ENCODE data around the gene DHX30.

Gene DHX30

GRCh38 chr3:47849186-47849698 is 46.3 kb downstream of the DHX30 start:
- Histone ChIP-seq H3K27ac (ENCODE audit: low read length) (no peak overlapping the region), H3K27me3 (ENCODE audit: insufficient read depth, low read length) (no peaks in the 10 kb centered on the region), H3K36me3 (ENCODE audit: insufficient read depth, low read depth, low read length) (peaks cover 87% of the 10 kb centered on the region), H3K9ac (ENCODE audit: low read depth, low read length) (no peak overlapping the region), H3K9me3 (ENCODE audit: insufficient read depth, low read depth, low read length) (no peaks in the 10 kb centered on the region), H3K4me1 (ENCODE audit: insufficient read depth, low read length) (no peaks in the 10 kb centered on the region), H3K4me3 (ENCODE audit: low read length) (no peak overlapping the region)

- Histone ChIP-seq H3K36me3 (ENCODE audit: insufficient read depth, low read depth, low read length) (peaks cover 83% of the 10 kb centered on the region), H3K4me1 (ENCODE audit: insufficient read depth, low read length) (no peaks in the 10 kb centered on the region), H3K9me3 (ENCODE audit: insufficient read depth, low read depth, low read length) (no peaks in the 10 kb centered on the region), H3K4me3 (ENCODE audit: low read length) (no peak overlapping the region), H3K27me3 (ENCODE audit: insufficient read depth, low read length) (no peaks in the 10 kb centered on the region), H3K27ac (ENCODE audit: low read length) (no peak overlapping the region), H3K9ac (ENCODE audit: low read depth, low read length) (no peak overlapping the region)
Measured at GRCh38 chr3:47849699-47850563, 47.0 kb downstream of the DHX30 start.

GRCh38 chr3:47850564-47851410 is 47.8 kb downstream of the DHX30 start:
- H3K4me3 ChIP-seq (ENCODE audit: low read length) = no peak overlapping the region
- H3K27me3 ChIP-seq (ENCODE audit: insufficient read depth, low read length) = no peaks in the 10 kb centered on the region
- no peak overlapping the region for H3K9ac ChIP-seq (ENCODE audit: low read depth, low read length)
- peaks cover 83% of the 10 kb centered on the region for H3K36me3 ChIP-seq (ENCODE audit: insufficient read depth, low read depth, low read length)
- H3K9me3 ChIP-seq (ENCODE audit: insufficient read depth, low read depth, low read length) = no peaks in the 10 kb centered on the region
- H3K27ac ChIP-seq (ENCODE audit: low read length) = no peak overlapping the region
- H3K4me1 ChIP-seq (ENCODE audit: insufficient read depth, low read length) = no peaks in the 10 kb centered on the region

DNA sequence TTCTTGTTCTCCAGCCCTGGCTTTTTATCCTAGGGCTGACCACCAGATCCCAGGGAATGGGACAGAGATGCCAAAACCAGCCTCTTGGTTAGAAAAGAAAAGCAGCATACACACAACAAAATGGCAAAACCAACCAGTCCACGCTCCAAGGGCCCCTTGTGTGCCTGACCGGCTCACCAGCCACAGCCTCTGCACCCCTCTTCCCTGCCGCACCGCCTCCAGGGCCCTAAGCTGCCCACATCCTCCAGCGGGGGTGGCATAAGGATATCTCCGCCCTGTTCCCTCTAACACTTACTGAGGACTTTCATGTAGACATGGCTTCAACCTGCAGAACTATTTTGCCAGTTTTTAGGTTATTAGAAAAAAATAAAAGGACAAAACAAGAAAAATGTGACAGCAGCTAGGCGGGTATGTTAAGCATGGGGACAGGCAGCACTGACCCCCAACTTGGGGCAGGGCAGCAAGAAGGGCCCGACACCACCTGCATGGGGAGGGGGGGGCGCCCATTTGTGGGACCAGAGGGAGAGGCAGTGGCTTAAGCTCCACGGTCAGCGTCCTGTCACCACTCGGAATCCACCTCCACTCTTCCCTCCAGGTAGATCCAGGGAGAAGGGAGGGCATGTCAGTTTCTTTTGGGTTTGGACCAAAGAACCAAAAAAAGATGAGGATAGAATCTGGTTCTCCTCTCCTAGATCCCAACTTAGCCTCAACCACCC is 49.1 kb downstream of the DHX30 start:
- no peaks in the 10 kb centered on the region for H3K27me3 ChIP-seq (ENCODE audit: insufficient read depth, low read length)
- H3K36me3 ChIP-seq (ENCODE audit: insufficient read depth, low read depth, low read length) = peaks cover 83% of the 10 kb centered on the region
- H3K27ac ChIP-seq (ENCODE audit: low read length) = no peak overlapping the region
- H3K4me3 ChIP-seq (ENCODE audit: low read length) = no peak overlapping the region
- H3K4me1 ChIP-seq (ENCODE audit: insufficient read depth, low read length) = no peaks in the 10 kb centered on the region
- no peak overlapping the region for H3K9ac ChIP-seq (ENCODE audit: low read depth, low read length)
- no peaks in the 10 kb centered on the region for H3K9me3 ChIP-seq (ENCODE audit: insufficient read depth, low read depth, low read length)

DNA sequence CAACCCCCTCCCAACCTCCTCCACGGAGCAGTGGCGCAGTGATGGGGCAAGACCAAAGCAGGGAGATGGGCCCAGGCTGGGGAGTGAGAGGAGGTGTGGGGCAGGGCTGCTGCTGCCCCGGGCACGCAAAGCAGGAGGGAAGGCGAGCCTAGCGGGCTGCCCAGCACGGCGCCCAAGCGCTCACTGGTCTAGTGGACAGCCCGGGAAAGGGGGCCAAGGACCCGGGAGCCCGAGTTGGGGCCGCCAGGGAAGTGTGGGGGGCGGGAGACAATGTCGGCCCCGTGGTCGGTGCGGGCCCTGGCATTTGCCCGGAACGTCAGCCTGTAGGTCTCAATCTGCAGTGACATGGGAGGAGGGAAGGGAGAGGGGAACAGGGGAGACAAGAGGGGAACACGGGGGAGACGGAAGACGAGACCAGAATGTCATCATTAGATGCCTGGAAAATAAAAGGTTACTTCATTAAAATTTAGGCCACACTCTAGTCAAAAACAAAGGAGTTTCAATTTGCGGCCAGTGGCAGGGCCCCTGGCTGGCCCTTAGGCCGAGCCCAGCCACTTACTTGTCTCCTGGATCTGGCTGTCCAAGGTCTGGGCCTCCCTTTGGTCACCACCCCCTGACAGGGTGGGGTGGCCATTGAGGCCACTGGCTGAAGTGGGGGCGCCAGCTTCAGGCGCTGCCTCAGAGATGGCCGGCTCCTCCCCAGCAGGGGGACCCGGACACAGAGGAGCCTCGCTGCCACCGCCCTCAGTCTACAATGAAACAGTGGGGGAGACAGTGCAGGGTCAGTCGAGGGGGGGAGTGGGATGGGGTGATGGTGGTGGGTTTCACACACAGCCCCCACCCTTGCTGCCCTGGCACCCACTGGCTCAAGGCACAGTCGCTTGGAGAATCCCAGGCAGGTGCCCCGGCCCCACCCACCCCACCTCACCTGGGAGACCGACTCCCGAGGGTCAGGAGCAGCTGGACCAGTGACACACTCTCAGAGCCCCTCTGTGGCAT is 50.0 kb downstream of the DHX30 start:
- no peaks in the 10 kb centered on the region for H3K4me1 ChIP-seq (ENCODE audit: insufficient read depth, low read length)
- no peak overlapping the region for H3K4me3 ChIP-seq (ENCODE audit: low read length)
- H3K27ac ChIP-seq (ENCODE audit: low read length) = no peak overlapping the region
- H3K9me3 ChIP-seq (ENCODE audit: insufficient read depth, low read depth, low read length) = no peaks in the 10 kb centered on the region
- peaks cover 80% of the 10 kb centered on the region for H3K36me3 ChIP-seq (ENCODE audit: insufficient read depth, low read depth, low read length)
- no peak overlapping the region for H3K9ac ChIP-seq (ENCODE audit: low read depth, low read length)
- no peaks in the 10 kb centered on the region for H3K27me3 ChIP-seq (ENCODE audit: insufficient read depth, low read length)

DNA sequence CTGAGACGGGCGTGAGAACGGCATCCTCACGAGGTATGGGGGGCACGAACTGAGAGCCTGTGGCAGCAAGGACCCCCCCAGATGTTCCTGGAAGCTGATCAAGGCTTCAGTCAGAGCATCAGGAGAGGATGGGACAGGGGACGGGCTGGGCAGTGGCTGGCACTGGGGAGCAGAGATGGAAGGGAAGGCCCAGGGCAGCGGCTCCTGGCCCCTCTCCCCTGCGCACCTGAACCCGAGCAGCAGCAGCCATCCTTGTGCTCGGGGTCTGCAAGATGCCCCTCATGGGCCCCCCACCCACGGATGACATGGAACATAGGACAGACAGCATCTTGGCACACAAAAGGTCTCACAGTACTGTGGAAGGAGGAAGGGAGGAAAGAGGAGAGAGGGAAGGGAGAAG is 51.3 kb downstream of the DHX30 start:
- H3K27me3 ChIP-seq (ENCODE audit: insufficient read depth, low read length) = no peaks in the 10 kb centered on the region
- H3K36me3 ChIP-seq (ENCODE audit: insufficient read depth, low read depth, low read length) = peaks cover 70% of the 10 kb centered on the region
- no peak overlapping the region for H3K4me3 ChIP-seq (ENCODE audit: low read length)
- no peaks in the 10 kb centered on the region for H3K9me3 ChIP-seq (ENCODE audit: insufficient read depth, low read depth, low read length)
- no peaks in the 10 kb centered on the region for H3K4me1 ChIP-seq (ENCODE audit: insufficient read depth, low read length)
- H3K9ac ChIP-seq (ENCODE audit: low read depth, low read length) = no peak overlapping the region
- no peak overlapping the region for H3K27ac ChIP-seq (ENCODE audit: low read length)

GRCh38 chr3:47854720-47855455 is 52.0 kb downstream of the DHX30 start:
- Histone ChIP-seq H3K36me3 (ENCODE audit: insufficient read depth, low read depth, low read length) (peaks cover 69% of the 10 kb centered on the region), H3K27me3 (ENCODE audit: insufficient read depth, low read length) (no peaks in the 10 kb centered on the region), H3K27ac (ENCODE audit: low read length) (no peak overlapping the region), H3K9me3 (ENCODE audit: insufficient read depth, low read depth, low read length) (no peaks in the 10 kb centered on the region), H3K4me1 (ENCODE audit: insufficient read depth, low read length) (no peaks in the 10 kb centered on the region), H3K4me3 (ENCODE audit: low read length) (no peak overlapping the region), H3K9ac (ENCODE audit: low read depth, low read length) (no peak overlapping the region)

- no peaks in the 10 kb centered on the region for H3K27me3 ChIP-seq (ENCODE audit: insufficient read depth, low read length)
- H3K4me1 ChIP-seq (ENCODE audit: insufficient read depth, low read length) = no peaks in the 10 kb centered on the region
- peaks cover 69% of the 10 kb centered on the region for H3K36me3 ChIP-seq (ENCODE audit: insufficient read depth, low read depth, low read length)
- H3K9ac ChIP-seq (ENCODE audit: low read depth, low read length) = no peak overlapping the region
- H3K4me3 ChIP-seq (ENCODE audit: low read length) = no peak overlapping the region
- H3K9me3 ChIP-seq (ENCODE audit: insufficient read depth, low read depth, low read length) = no peaks in the 10 kb centered on the region
- no peak overlapping the region for H3K27ac ChIP-seq (ENCODE audit: low read length)
Measured at GRCh38 chr3:47855461-47856383, 52.8 kb downstream of the DHX30 start.

DNA sequence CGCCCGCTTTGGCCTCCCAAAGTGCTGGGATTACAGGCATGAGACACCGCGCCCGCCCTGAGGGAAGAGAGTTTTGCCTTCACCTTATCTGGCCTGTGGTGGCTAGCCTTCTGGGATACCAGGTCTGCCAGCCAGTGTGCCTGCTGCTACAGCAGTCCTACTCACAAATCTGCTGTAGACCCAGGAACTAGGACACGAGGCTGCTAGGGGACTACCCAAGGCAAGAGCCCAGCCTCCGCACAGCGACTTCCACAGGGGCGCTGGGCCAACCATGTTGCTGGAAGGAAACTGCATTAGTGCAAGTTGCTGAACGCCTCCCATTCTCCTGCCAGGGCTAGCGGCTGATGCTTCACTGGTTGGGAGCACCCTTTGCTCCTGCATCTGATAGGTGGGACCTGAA is 53.7 kb downstream of the DHX30 start:
- no peaks in the 10 kb centered on the region for H3K9me3 ChIP-seq (ENCODE audit: insufficient read depth, low read depth, low read length)
- no peak overlapping the region for H3K9ac ChIP-seq (ENCODE audit: low read depth, low read length)
- peaks cover 62% of the 10 kb centered on the region for H3K36me3 ChIP-seq (ENCODE audit: insufficient read depth, low read depth, low read length)
- no peaks in the 10 kb centered on the region for H3K4me1 ChIP-seq (ENCODE audit: insufficient read depth, low read length)
- no peaks in the 10 kb centered on the region for H3K27me3 ChIP-seq (ENCODE audit: insufficient read depth, low read length)
- H3K27ac ChIP-seq (ENCODE audit: low read length) = no peak overlapping the region
- no peak overlapping the region for H3K4me3 ChIP-seq (ENCODE audit: low read length)

Measured in iPS-20b (cell line).